ENCODE data around the gene NEK8. TPM values are rescaled to one million over a fixed set of nuclear protein-coding genes. Genes with fewer than 3 reads are reported as not detected.
"Not testable (repeated sequence)": the region's sequence is repeated elsewhere in the genome, so short reads cannot be mapped to it uniquely, and the experiment has no call there.

The NEK8 gene
- total RNA-seq, 2 donors from 2014 or later = 2.3 TPM

GRCh38 chr17:28751600-28752366 is 23.2 kb downstream of the NEK8 start:
- peak; percentile 18 for DNase-seq (ENCODE audit: low spot score)
- intact Hi-C loops (cut with DNase I) = loop anchor here (10.0 kb wide), 2 partner anchors 53 to 143 kb away; partner anchors contain the start of gene FLOT2 (in 1 of the 2)

- intact Hi-C loops (cut with DNase I) = loop anchor here (10.0 kb wide), 2 partner anchors 49 to 139 kb away; partner anchors contain the start of gene FLOT2 (in 1 of the 2)
- peak; percentile 23 for DNase-seq (ENCODE audit: low spot score)
These were observed 26.9 kb downstream of the NEK8 start for GRCh38 chr17:28755486-28755885.

DNA sequence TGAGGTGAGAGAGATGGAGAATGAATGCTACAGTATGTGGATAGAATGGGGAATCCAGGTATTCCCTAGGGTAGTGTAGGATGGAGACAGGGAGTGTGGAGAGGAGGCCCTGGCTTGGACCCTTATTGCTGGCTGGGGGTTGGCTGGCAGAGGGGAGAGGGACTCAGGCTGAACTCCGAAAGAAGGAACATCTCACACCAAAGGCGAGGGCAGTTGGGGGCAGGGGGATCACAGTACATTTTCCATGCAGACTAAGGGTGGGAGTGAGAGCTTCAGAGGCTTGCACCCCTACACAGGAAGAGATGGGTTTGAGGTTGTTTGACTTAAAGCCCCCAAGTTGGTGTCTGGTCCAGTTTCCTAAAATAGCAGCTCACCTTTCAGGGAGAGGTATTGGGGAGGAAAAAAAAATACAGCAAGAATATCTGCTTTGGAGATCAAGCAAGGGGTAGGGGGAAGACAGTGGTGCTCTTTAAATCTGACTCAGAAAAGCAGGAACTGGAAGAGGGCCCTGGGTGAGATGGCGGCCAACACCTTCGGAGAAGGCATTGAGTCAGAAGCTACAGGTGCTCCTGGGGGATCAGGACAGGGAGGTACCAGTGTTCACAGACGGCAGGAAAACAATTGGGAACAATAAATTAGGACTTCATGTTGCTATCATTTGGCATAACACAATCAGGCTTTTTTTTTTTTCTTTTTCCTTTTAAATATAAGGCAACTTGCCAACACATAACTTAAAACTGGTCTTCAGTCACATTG is 27.6 kb downstream of the NEK8 start:
- peak; percentile 29 for DNase-seq (ENCODE audit: low spot score)
- intact Hi-C loops (cut with DNase I) = loop anchor here (10.0 kb wide), 2 partner anchors 49 to 139 kb away; partner anchors contain the start of gene FLOT2 (in 1 of the 2)

GRCh38 chr17:28758411-28759121 is 30.0 kb downstream of the NEK8 start:
- intact Hi-C loops (cut with DNase I) = loop anchor here (10.0 kb wide), 2 partner anchors 46 to 136 kb away; partner anchors contain the start of gene FLOT2 (in 1 of the 2)
- DNase-seq (ENCODE audit: low spot score) = peak; percentile 75

DNA sequence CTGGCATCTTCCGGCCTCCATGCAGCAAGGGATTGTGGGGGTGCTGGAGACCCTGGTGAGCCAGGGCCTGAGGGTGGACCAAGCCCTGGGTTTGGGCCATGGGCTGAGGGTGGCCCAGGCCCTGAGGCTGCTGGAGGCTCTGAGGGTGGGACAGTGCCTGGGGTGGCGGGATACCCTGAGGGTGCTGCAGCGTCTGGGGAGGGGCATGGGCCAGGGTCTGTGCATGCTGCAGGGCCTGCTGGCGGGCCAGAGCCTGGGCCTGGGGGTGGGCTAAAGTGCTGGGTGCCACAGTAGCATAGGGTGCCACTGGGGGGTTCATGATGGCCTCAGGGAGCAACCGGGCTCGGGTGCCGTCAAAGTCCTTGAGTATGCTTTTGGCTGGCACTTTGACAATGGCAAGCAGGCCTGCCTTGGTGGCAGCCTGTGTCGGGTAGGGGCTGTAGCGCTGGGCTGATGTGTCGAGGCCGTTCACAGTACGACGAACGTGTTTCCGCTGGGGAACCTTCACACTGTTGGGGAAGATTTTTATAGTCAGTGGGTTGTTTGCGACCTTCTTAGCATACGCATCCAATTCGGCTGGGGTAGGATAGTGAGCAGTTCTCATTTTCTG is 30.8 kb downstream of the NEK8 start:
- intact Hi-C loops (cut with DNase I) = loop anchor here (10.0 kb wide), 2 partner anchors 45 to 135 kb away; partner anchors contain the start of gene FLOT2 (in 1 of the 2)
- peak; percentile 74 for DNase-seq (ENCODE audit: low spot score)

GRCh38 chr17:28760601-28761562 is 32.3 kb downstream of the NEK8 start:
- DNase-seq (ENCODE audit: low spot score) = peak; percentile 90
- intact Hi-C loops (cut with DNase I) = loop anchor here (5.0 to 10.0 kb wide), 3 partner anchors 51 to 134 kb away; partner anchors contain the start of genes FAM222B (in 1 of the 2) and FLOT2 (in 1 of the 2)

GRCh38 chr17:28763137-28763799 is 34.7 kb downstream of the NEK8 start:
- DNase-seq (ENCODE audit: low spot score) = no peak
- intact Hi-C loops (cut with DNase I) = loop anchor here (5.0 to 10.0 kb wide), 3 partner anchors 49 to 132 kb away; partner anchors contain the start of genes FAM222B (in 1 of the 2) and FLOT2 (in 1 of the 2)

GRCh38 chr17:28763804-28764266 is 35.2 kb downstream of the NEK8 start:
- intact Hi-C loops (cut with DNase I) = loop anchor here (5.0 to 10.0 kb wide), 3 partner anchors 48 to 131 kb away; partner anchors contain the start of genes FAM222B (in 1 of the 2) and FLOT2 (in 1 of the 2)
- DNase-seq (ENCODE audit: low spot score) = peak; percentile 78

DNA sequence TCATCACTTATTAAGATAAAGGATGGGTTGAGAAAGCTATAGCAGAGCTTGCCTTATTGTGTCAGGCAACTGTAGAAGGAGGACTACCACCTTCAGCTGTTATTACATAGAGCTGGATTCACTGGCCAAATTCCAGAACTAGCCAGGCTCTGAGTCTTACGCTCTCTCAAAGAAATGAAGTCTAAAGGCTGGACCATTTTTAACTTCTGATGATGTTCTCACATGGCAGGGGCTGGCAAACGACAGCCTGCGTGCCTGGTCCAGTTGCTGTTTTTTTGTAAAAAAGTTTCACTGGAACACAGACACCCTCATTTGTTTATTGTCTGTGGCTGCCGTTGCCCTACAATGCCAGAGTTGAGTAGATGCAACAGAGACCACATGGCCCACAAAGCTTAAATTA is 36.5 kb downstream of the NEK8 start:
- DNase-seq (ENCODE audit: low spot score) = no peak
- intact Hi-C loops (cut with DNase I) = loop anchor here in 1 of 2 donors (10.0 kb wide), 2 partner anchors 80 to 130 kb away; partner anchors contain the start of genes FAM222B and FLOT2

DNA sequence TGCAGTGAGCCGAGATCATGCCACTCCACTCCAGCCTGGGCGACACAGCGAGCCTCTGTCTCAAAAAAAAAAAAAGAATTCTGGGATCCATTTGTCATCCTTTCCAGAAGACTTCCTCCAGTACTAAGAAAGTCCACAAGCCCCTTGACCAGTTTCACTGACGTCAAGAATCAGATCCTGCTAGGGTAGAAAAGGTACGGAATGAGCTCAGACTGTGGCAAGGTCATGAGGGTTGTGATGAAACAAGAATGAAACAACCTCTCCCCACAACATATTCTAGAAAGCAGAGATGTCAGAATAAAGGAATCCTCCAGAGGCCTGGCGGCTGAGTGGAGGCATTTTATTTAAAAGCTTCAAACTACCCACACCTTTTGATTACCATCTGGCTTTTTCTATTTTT is 45.1 kb downstream of the NEK8 start:
- intact Hi-C loops (cut with DNase I) = loop anchor here in 1 of 2 donors (2.0 kb wide), 1 partner anchor 41 kb away; no protein-coding TSS in a partner anchor
- no peak for DNase-seq (ENCODE audit: low spot score)

DNA sequence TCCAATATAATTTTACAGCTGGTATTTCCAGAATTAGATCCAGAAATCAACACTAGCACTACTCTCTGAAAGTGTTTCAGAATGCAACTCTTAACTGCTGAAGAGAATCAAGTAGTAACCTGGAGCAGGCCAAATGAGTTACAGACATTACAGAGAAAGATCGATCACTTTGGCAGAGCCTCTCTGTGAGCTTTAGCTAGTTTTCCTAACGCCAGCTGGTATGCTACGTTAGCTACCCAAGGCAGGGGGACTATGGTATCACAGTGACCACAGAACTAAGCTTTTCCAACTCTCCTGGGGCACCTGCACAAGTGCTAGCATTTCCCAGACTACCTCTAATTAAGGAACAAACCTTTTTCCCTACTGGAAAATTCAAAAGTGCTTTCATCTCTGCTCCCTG is 45.6 kb downstream of the NEK8 start:
- no peak for DNase-seq (ENCODE audit: low spot score)

DNA sequence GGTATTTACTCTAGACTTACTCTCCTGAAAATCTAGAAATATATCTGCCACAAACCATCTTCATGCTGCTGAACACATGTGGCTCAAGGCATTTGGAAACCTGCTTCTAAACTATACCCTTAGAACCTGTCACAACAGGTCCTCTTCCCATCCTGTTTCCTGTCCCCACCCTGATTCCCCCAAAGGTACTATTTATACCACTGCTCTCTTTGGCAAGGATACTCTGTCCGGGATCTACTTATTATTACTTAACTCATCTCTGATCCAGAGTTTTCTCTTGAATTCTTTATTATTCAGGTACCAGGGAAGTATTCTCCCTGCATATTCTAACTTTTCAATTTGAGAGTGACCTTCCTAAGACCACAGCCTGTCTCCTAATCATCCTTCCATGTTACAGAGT is 48.6 kb downstream of the NEK8 start:
- DNase-seq (ENCODE audit: low spot score) = no peak
- intact Hi-C loops (cut with DNase I) = no loop called here

More for the DNA sequence above, 45.6 kb downstream of the NEK8 start:
- intact Hi-C loops (cut with DNase I) = loop anchor here in 1 of 2 donors (2.0 kb wide), 1 partner anchor 41 kb away; no protein-coding TSS in a partner anchor

DNA sequence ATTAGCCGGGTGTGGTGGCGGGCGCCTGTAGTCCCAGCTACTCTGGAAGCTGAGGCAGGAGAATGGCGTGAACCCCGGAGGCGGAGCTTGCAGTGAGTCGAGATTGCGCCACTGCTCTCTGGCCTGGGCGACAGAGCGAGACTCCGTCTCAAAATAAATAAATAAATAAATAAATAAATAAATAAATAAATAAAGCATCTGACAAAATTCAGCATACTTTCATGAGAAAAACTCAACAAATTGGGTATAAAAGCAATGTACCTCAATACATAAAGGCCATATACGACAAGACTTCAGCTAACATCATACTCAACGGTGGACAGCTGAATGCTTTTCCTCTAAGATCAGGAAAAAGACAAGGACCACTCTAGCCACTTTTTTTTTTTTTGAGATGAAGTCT is 51.0 kb downstream of the NEK8 start:
- intact Hi-C loops (cut with DNase I); DNase-seq (ENCODE audit: low spot score): not testable (repeated sequence)

GRCh38 chr17:28783161-28783560 is 54.6 kb downstream of the NEK8 start:
- intact Hi-C loops (cut with DNase I) = no loop called here
- no peak for DNase-seq (ENCODE audit: low spot score)

- intact Hi-C loops (cut with DNase I) = no loop called here
- no peak for DNase-seq (ENCODE audit: low spot score)
These were observed 59.5 kb downstream of the NEK8 start for GRCh38 chr17:28788100-28788499.
